ENCODE data around the gene TSNAXIP1.
"Not testable (repeated sequence)": the region's sequence is repeated elsewhere in the genome, so short reads cannot be mapped to it uniquely, and the experiment has no call there.

The TSNAXIP1 gene

GRCh38 chr16:67861877-67862276 lies 55.2 kb downstream of the TSNAXIP1 start:
- DNase-seq, result no peak

DNA sequence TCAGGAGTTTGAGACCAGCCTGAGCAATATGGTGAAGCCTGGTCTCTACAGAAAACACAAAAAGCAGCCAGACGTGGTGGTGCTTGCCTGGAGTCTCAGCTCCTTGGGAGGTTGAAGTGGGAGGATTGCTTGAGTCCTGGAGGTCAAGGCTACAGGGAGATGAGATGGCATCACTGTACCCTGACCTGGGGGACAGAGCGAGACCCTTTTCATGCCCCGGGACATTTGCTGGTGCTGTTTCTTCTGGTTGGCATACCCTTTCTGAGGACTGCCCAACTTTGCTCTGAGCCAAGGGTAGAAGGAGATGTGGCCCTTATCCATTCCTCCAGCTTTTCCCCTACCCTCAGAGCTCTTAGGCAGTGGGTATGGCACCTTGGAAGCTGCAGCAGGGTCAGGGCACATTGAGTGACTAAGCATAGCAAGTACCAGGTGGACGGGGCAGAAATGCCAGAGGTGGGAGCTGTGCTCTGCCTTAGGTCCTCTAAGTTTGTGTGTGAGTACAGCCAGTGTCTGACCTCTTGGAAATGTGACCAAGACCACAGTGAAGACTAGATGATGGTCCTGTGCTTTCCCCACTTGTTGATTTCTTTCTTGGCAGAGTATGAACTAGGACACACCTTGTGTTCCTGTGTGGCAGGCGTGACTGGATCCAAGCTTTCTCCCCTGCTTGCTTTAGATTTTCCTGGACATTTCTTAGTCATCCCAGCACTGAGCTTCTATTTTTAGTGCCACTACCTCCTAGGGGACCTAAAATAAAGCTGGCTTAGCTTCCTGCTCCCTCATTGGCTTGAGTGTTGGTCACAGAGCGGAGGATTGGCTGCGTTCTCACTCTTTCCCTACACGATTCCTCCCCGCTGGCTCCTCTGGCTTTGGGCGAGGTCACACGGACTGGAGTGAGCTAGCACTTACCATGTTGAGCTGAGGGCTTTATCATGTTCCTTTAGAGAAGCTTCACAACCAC lies 56.2 kb downstream of the TSNAXIP1 start:
- DNase-seq, result peak; percentile 71

DNA sequence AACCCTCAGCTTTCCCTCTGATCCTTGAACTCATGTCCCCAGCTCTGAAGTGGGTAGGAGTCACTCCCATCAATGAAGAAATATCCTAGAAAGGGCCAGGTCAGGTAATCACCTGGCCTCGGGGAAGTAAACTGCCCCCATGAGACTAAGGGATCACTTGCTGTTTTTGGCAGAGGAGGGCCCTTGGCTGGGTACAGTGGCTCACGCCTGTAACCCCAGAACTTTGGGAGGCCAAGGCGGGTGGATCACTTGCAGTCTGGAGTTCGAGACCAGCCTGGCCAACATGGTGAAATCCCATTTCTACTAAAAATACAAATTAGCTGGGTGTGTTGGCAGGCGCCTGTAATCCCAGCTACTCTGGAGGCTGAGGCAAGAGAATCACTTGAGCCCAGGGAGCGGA lies 57.4 kb downstream of the TSNAXIP1 start:
- not testable (repeated sequence) for DNase-seq

DNA sequence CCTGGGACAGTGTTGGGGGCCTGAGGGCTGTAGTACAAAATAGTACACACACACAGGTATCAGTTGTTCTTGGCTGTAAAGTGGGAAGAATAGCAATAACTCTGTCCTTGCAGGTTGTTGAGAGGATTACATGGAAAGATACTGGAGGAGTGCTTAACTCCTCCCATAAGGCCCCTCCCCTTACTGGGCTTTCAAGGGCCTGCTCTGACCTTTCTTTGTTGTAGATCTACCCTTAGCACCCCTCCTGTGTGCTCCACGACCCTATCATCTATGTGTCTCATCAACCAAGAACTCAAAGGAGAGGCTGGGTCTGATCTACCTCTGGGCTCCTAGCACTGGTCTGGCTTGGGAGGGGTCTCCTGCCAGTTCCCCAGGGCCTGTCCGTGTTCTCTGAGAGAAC lies 57.9 kb downstream of the TSNAXIP1 start:
- no peak for DNase-seq

- DNase-seq, result peak; percentile 39
Observed at GRCh38 chr16:67865318-67865717, 58.6 kb downstream of the TSNAXIP1 start.

GRCh38 chr16:67868290-67868689 lies 61.6 kb downstream of the TSNAXIP1 start:
- no peak for DNase-seq

DNA sequence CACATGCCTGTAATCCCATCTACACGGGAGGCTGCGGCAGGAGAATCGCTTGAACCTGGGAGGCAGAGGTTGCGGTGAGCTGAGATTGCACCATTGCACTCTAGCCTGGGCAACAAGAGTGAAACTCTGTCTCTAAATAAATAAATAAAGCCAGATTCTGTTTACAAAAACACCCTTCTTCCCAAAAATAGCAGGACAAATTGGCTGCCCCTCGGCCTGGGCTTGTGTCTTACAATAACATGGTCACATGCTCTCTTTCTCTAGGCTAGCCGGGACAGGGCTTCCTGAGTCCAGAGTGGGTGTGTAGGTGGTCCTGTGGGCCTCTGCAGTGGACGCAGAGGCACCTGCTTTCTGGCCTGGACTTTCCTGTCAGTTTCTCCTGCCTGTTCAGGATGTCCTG lies 63.0 kb downstream of the TSNAXIP1 start:
- no peak for DNase-seq

GRCh38 chr16:67871256-67871655 lies 64.6 kb downstream of the TSNAXIP1 start:
- no peak for DNase-seq

- DNase-seq, result no peak
Observed at GRCh38 chr16:67872131-67872630, 65.5 kb downstream of the TSNAXIP1 start.

- peak; percentile 72 for DNase-seq
Observed at GRCh38 chr16:67872631-67873434, 66.1 kb downstream of the TSNAXIP1 start, which contains the start of gene EDC4. TSS of gene EDC4 (plus strand) at chr16:67873052. CDS start at chr16:67873262, 210 bp downstream.

DNA sequence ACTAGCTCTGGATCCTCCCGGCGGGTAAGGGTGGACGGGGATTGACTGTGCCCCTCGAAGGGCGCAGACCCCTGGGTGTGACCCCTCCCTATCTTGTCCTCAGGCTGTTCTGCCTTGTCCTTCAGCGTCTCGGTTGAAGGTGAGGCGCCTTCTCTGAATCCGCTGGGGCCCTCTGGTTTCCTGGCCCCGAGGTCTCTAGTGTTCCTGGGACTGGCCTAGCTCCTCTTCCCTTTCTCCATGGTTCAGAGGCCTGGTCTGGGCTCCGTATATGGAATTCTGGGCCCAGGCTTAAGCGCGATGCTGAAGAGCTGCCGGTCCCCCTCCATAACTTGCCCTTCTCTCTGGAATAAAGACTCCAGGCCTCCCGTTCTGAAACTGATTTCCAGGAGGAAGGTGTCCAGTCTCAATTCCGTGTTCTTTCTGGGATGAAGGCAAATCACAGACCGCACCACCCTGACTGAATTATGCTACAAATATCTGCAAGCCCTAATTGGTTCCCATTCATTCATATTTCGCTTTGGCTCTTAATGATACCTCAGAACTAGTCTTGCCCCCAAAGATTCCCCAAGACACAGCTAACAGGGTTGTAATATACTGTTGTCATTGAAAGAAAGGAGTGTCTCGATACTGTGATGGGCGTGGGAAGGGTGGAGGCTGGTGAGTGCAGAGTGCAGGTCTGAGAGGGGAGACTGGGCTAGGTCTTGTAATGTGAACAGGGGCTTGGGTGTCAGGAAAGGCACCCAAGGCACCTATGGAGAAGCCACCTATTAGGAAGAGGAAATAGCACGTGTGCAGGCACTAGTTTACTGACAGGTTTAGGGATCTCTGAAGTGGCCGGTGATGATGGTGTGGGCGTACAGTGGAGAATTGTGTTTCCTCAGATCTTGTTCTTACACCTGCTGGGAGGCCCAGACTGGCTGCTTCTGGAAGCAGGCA lies 67.0 kb downstream of the TSNAXIP1 start:
- DNase-seq, result no peak

- no peak for DNase-seq
Observed at GRCh38 chr16:67874372-67874771, 67.7 kb downstream of the TSNAXIP1 start.

DNA sequence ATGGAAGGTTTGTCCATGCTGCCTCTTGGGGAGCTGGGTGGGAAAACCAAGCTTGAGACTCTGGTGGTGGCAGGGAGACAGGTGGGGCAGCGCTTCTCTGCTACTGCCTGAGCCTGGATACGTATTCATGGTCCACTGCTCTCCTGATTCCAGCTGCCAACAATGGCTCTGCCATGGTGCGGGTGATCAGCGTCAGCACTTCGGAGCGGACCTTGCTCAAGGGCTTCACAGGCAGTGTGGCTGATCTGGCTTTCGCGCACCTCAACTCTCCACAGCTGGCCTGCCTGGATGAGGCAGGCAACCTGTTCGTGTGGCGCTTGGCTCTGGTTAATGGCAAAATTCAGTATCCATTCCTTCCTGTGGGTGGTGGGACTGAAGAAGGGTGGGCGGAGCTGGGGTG lies 70.4 kb downstream of the TSNAXIP1 start:
- DNase-seq, result no peak

Measured in fibroblast of skin of right biceps (primary cell).